Measurements from ENCODE around the gene HMGCR. TPM values are rescaled to one million over a fixed set of nuclear protein-coding genes. Genes with fewer than 3 reads are reported as not detected.

The HMGCR gene
- total RNA-seq (2021; fragmentation: NEBNext Ultra II Directional; extraction: Animal tissue kit (Norgen Biotek cat#: 25700)) (199 and 217 TPM in 2 replicates), polyA plus RNA-seq (2011; rRNA removed) (33.7 and 45.8 TPM in 2 replicates), polyA minus RNA-seq (2011; rRNA and poly(A)+ RNA removed) (194 and 226 TPM in 2 replicates)
- 60.0 TPM for polyA plus RNA-seq (2011; cell fraction: cytosol; rRNA removed)
- polyA plus RNA-seq (2011; cell fraction: nucleus; rRNA removed): 50.7 TPM
- polyA plus RNA-seq (2012, experiment 1 of 2): 108 to 214 TPM (median 150 TPM) in 4 replicates
- polyA plus RNA-seq (2012, experiment 2 of 2): 7.0 TPM
- polyA plus RNA-seq (2013, experiment 1 of 2): 252 TPM
- 276 TPM for polyA plus RNA-seq (2013, experiment 2 of 2)
- polyA minus RNA-seq (2011; cell fraction: cytosol; rRNA and poly(A)+ RNA removed): 95.8 TPM
- polyA minus RNA-seq (2011; cell fraction: nucleus; rRNA and poly(A)+ RNA removed): 148 TPM
- long read RNA-seq, experiment 1, full-length matches to known transcripts: 26 of 137 reads
- long read RNA-seq, experiment 1, partial matches to known transcripts: 96 of 137 reads
- long read RNA-seq, experiment 1, other reads (novel, unspliced or antisense): 15 of 137 reads
- long read RNA-seq, experiment 2, full-length matches to known transcripts: 47 of 112 reads
- long read RNA-seq, experiment 2, partial matches to known transcripts: 56 of 112 reads
- long read RNA-seq, experiment 2, other reads (novel, unspliced or antisense): 9 of 112 reads

- no peak within 1 kb of the TSS for H2AK5ac ChIP-seq (ENCODE audit: low read depth, low read length)
- peak within 1 kb of the TSS; percentile 98 for H2BK5ac ChIP-seq (ENCODE audit: low read depth, low read length)
- H2BK15ac ChIP-seq (ENCODE audit: low read length): peak within 1 kb of the TSS; percentile 82; the same call in 1 of the 2 replicates
- H3K27me3 ChIP-seq (replicated peaks in 1 of 4; ENCODE audit: control insufficient read depth in 3 of 4, extremely low read depth in 1 of 4, insufficient read depth in 3 of 4, low read length in 3 of 4): no peaks in the 10 kb centered on the region
- H3K14ac ChIP-seq (ENCODE audit: insufficient read length): no peak within 1 kb of the TSS
- H2BK12ac ChIP-seq (ENCODE audit: low read depth, low read length): peak within 1 kb of the TSS; percentile 52
- peak within 1 kb of the TSS; percentile 84 to 96 (median 90) for H3K4me3 ChIP-seq (ENCODE audit: extremely low read depth in 1 of 4, insufficient read depth in 2 of 4, low read depth in 3 of 4, low read length in 4 of 4)
- peak; percentile 93 to 99 for DNase-seq (ENCODE audit: low read depth in 1 of 2, low spot score in 2 of 2)
- ChIA-PET CTCF (ENCODE audit: partially characterized antibody) (interaction anchor here (0.6 to 1.6 kb wide), 16 partner anchors 10 to 410 kb away, joined by 3 to 11 read pairs (median 4); partner anchors contain the start of gene ANKRD31), POLR2A (ENCODE audit: partially characterized antibody) (interaction anchor here (1.0 to 1.9 kb wide), 9 partner anchors 14 to 281 kb away, joined by 3 to 14 read pairs (median 4); partner anchors contain the start of gene ANKRD31)
- H4K5ac ChIP-seq (ENCODE audit: insufficient read length, low read depth, low read length): peak within 1 kb of the TSS; percentile 78
- H4K91ac ChIP-seq (replicated peaks; ENCODE audit: insufficient read length, low read length): peak within 1 kb of the TSS; percentile 70
- peaks cover 4% of the 10 kb centered on the region for H3K23me2 ChIP-seq (ENCODE audit: low read depth, low read length)
- H3K79me1 ChIP-seq (ENCODE audit: low read depth, low read length): no peaks in the 10 kb centered on the region
- peak within 1 kb of the TSS; percentile 81 to 98 for H3K4me2 ChIP-seq (ENCODE audit: insufficient read depth in 1 of 2, low read depth in 2 of 2, low read length in 2 of 2)
- H3K56ac ChIP-seq (replicated peaks; ENCODE audit: insufficient read length, low read depth, low read length): peak within 1 kb of the TSS; percentile 70
- H4K20me1 ChIP-seq (replicated peaks in 1 of 2; ENCODE audit: control insufficient read depth in 1 of 2, insufficient read depth in 2 of 2, low read length in 2 of 2): peaks cover 15 to 19% of the 10 kb centered on the region in 2 experiments
- no peaks in the 10 kb centered on the region; a peak in 1 of 4 replicates for H3K9me3 ChIP-seq (ENCODE audit: insufficient read depth in 2 of 2, low read depth in 1 of 2, low read length in 1 of 2)
- peak within 1 kb of the TSS; percentile 78 for H3K27ac ChIP-seq (ENCODE audit: low read depth, low read length)
- H3K4ac ChIP-seq (replicated peaks; ENCODE audit: insufficient read length, low read depth, low read length): peak within 1 kb of the TSS; percentile 46
- H3K79me2 ChIP-seq (ENCODE audit: control insufficient read depth in 1 of 2, insufficient read depth in 2 of 2, low read length in 2 of 2): peaks cover 37 to 46% of the 10 kb centered on the region in 2 experiments
- peak within 1 kb of the TSS; percentile 94; the same call in 1 of the 2 replicates for H4K8ac ChIP-seq (ENCODE audit: extremely low read depth, insufficient read depth, low read length)
- WGBS, 2 experiments (ENCODE audit: extremely low coverage in 1 of 2, insufficient coverage in 1 of 2, insufficient read length in 1 of 2, insufficient replicate concordance in 2 of 2, low coverage in 1 of 2, low lambda C conversion rate in 2 of 2, missing lambda C conversion rate in 1 of 2): 1% methylated on average over 52 of the region's 56 CpGs; no CpG with 5 or more reads in 1 of the 2 experiments
- H3K36me3 ChIP-seq (ENCODE audit: control insufficient read depth in 2 of 4, insufficient read depth in 4 of 4, low read length in 3 of 4): peaks cover 0 to 12% (median 3%) of the 10 kb centered on the region in 4 experiments; a peak in 4 of 8 replicates
- peak within 1 kb of the TSS; percentile 72 to 90 (median 78) for H3K9ac ChIP-seq (replicated peaks in 1 of 4; ENCODE audit: extremely low read depth in 1 of 4, low read depth in 3 of 4, low read length in 3 of 4)
- peak within 1 kb of the TSS; percentile 82 for H2AFZ ChIP-seq (ENCODE audit: low read length)
- FAIRE-seq: peak; percentile 78
- no peak within 1 kb of the TSS for H2BK20ac ChIP-seq (ENCODE audit: low read length)
- peak within 1 kb of the TSS; percentile 52 for H2BK120ac ChIP-seq (replicated peaks; ENCODE audit: low read depth, low read length)
- H3K23ac ChIP-seq (ENCODE audit: insufficient read length): no peak within 1 kb of the TSS
- peak within 1 kb of the TSS; percentile 88 for H3K18ac ChIP-seq (ENCODE audit: extremely low read depth, low read length)
- peaks cover 0 to 3% (median 2%) of the 10 kb centered on the region in 4 experiments; a peak in 3 of 7 replicates for H3K4me1 ChIP-seq (replicated peaks in 1 of 4; ENCODE audit: control insufficient read depth in 3 of 4, insufficient read depth in 4 of 4, low read length in 3 of 4)
- TF ChIP-seq SIX5 (IDR thresholded peaks at IDR 0.05; ENCODE audit: low read depth, low read length) (no peak), NANOG (IDR thresholded peaks at IDR 0.05; ENCODE audit: insufficient read depth, low read depth, low read length, poor library complexity, severe bottlenecking) (no peak), CHD2 (IDR thresholded peaks at IDR 0.05; ENCODE audit: low read length) (peak; percentile 58), ASH2L (IDR thresholded peaks at IDR 0.05; ENCODE audit: low read length) (peak; percentile 96), SIRT6 (IDR thresholded peaks at IDR 0.05; ENCODE audit: low read length) (no peak), SP1 (IDR thresholded peaks at IDR 0.05; ENCODE audit: low read depth, low read length) (peak; percentile 90), HDAC2 (IDR thresholded peaks at IDR 0.05; ENCODE audit: borderline replicate concordance in 1 of 2, low read depth in 2 of 2, low read length in 2 of 2) (no peak; a peak in 2 of 4 replicates)
- TF ChIP-seq, protein P1, sequence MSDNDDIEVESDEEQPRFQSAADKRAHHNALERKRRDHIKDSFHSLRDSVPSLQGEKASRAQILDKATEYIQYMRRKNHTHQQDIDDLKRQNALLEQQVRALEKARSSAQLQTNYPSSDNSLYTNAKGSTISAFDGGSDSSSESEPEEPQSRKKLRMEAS (IDR thresholded peaks at IDR 0.05): peak; percentile 98
These were observed at the start of gene HMGCR for GRCh38 chr5:75336615-75337336. Gene HMGCR (plus strand): TSS chr5:75337220. CDS start chr5:75342606, 5,386 bp downstream.
